K562 (cell line): ENCODE results near the gene TRPV5.

ENCODE experiments used
- CBFB ChIP-seq: sonication (generic); formaldehyde crosslinking; IDR thresholded peaks from 2 replicates; pipeline ENCODE4 v1.4.0; 2020; ENCODE audit warnings: mild to moderate bottlenecking, missing genetic modification reagents
- CREB1 ChIP-seq, 2 experiments: sonication (generic) in 1 of 2; formaldehyde crosslinking in 1 of 2; IDR thresholded peaks; 2 replicates each; pipeline versions ENCODE4 v1.6.1 to v1.8.0; 2012 to 2022; ENCODE audit warnings: inconsistent platforms in 1 of 2, mild to moderate bottlenecking in 1 of 2, missing genetic modification reagents in 1 of 2, moderate library complexity in 1 of 2
- FOXK1 ChIP-seq: sonication (generic); formaldehyde crosslinking; IDR thresholded peaks from 2 replicates; pipeline ENCODE4 v1.8.0; 2022; ENCODE audit warnings: missing genetic modification reagents, mild to moderate bottlenecking, borderline replicate concordance
- YBX1 ChIP-seq: fragments of 450-650 bp; IDR thresholded peaks from 2 replicates; pipeline ENCODE4 v1.7.1; 2016; ENCODE audit warnings: mild to moderate bottlenecking
- TF ChIP-seq, protein P1 (sequence below): sonication (generic); formaldehyde crosslinking; IDR thresholded peaks from 2 replicates; pipeline ENCODE4 v1.4.0; 2020; ENCODE audit warnings: mild to moderate bottlenecking, missing genetic modification reagents
- TF ChIP-seq, protein P2 (sequence below), 3 experiments: IDR thresholded peaks in 2 of 3; conservative IDR thresholded peaks in 1 of 3; 2 replicates each; pipeline ENCODE4 v1.5.1; 2011 to 2012; ENCODE audit warnings: low read length in 3 of 3, mild to moderate bottlenecking in 3 of 3, control low read depth in 2 of 3, improper control_type of control experiment in 1 of 3, inconsistent platforms in 1 of 3, low read depth in 1 of 3, mixed read lengths in 1 of 3, moderate library complexity in 1 of 3; ENCODE audit not compliant: insufficient read depth in 2 of 3

DNA sequence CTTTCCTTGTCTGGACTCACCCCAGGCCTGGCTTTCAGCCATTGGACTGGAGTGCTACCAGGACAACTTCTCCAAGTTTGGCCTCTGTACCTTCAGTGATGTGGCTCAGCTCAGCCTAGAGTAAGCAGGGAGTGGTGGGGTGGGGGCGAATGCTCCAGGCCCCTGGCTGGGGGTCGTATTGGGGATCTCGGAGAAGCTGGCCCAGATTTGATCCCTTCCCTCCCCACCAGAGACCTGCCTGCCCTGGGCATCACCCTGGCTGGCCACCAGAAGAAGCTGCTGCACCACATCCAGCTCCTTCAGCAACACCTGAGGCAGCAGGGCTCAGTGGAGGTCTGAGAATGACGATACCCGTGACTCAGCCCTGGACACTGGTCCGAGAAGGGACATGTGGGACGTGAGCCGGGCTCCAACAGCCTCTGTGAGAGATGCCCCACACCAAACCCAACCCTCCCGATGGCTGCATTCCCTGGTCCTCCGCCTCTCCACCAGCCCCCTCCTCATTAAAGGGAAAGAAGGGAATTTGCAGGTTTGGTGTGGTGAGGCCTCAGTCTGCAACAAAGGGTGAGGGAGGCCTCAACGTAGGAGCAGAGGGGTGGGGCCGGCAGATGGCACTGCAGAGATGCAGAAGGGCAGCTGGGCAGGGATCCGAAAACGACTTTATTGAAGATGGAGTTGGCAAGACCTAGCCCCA is 62.8 kb downstream of the TRPV5 start:
- no peak for TF ChIP-seq CREB1 (IDR thresholded peaks at IDR 0.05)
- TF ChIP-seq CREB1 (CRISPR knock-in tag; IDR thresholded peaks at IDR 0.05) = no peak
- TF ChIP-seq, protein P1, sequence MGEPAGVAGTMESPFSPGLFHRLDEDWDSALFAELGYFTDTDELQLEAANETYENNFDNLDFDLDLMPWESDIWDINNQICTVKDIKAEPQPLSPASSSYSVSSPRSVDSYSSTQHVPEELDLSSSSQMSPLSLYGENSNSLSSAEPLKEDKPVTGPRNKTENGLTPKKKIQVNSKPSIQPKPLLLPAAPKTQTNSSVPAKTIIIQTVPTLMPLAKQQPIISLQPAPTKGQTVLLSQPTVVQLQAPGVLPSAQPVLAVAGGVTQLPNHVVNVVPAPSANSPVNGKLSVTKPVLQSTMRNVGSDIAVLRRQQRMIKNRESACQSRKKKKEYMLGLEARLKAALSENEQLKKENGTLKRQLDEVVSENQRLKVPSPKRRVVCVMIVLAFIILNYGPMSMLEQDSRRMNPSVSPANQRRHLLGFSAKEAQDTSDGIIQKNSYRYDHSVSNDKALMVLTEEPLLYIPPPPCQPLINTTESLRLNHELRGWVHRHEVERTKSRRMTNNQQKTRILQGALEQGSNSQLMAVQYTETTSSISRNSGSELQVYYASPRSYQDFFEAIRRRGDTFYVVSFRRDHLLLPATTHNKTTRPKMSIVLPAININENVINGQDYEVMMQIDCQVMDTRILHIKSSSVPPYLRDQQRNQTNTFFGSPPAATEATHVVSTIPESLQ (CRISPR knock-in tag) = no peak
- TF ChIP-seq, protein P2, sequence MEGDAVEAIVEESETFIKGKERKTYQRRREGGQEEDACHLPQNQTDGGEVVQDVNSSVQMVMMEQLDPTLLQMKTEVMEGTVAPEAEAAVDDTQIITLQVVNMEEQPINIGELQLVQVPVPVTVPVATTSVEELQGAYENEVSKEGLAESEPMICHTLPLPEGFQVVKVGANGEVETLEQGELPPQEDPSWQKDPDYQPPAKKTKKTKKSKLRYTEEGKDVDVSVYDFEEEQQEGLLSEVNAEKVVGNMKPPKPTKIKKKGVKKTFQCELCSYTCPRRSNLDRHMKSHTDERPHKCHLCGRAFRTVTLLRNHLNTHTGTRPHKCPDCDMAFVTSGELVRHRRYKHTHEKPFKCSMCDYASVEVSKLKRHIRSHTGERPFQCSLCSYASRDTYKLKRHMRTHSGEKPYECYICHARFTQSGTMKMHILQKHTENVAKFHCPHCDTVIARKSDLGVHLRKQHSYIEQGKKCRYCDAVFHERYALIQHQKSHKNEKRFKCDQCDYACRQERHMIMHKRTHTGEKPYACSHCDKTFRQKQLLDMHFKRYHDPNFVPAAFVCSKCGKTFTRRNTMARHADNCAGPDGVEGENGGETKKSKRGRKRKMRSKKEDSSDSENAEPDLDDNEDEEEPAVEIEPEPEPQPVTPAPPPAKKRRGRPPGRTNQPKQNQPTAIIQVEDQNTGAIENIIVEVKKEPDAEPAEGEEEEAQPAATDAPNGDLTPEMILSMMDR (IDR thresholded peaks at IDR 0.05 in 2 of 3, conservative IDR thresholded peaks at IDR 0.05 in 1 of 3; ENCODE audit: insufficient read depth in 2 of 3, low read depth in 1 of 3, low read length in 3 of 3) = no peak
- no peak for TF ChIP-seq CBFB (CRISPR knock-in tag)
- TF ChIP-seq FOXK1 (CRISPR knock-in tag) = no peak
- no peak for TF ChIP-seq YBX1
